HCT116 (cell line): ENCODE measurements around the gene WDR70. TPM values are rescaled to one million over a fixed set of nuclear protein-coding genes. Genes with fewer than 3 reads are reported as not detected.

Experiments used
- ATAC-seq: fragments of 200-7000 bp; cut with Tn5 transposase; 2 replicates; pipeline ENCODE4 v1.9.1; 2020; ENCODE audit warnings: mild to moderate bottlenecking, moderate library complexity
- BruUV-seq: library from RNA; stranded (reverse); fragments of 400-500 nt; replicated peaks from 2 replicates; lab custom pipeline; 2021; lab: Mats Ljungman, UMichigan
- CTCF ChIA-PET: fragments of 300-600 bp; sonication (Branson Sonifier 250); formaldehyde crosslinking; loops from one replicate; lab custom pipeline; 2021; ENCODE audit warnings: antibody characterized with exemption; lab: Charles Lee
- POLR2A ChIA-PET: fragments of 300-600, 350-600 bp; sonication (Branson Sonifier 250); formaldehyde crosslinking; loops from one replicate; lab custom pipeline; 2021; ENCODE audit warnings: antibody characterized with exemption; lab: Charles Lee
- RAD21 ChIA-PET, 2 experiments: fragments of 300-600 bp; sonication (Branson Sonifier 250); formaldehyde crosslinking; loops; one replicate each; lab custom pipeline; 2023; ENCODE audit warnings: low total read pairs in 2 of 2; ENCODE audit not compliant: uncharacterized antibody in 2 of 2, unreplicated experiment in 2 of 2, low non-redundant PET in 1 of 2; lab: Charles Lee
- DNase-seq: peaks from one replicate; pipeline ENCODE4 v3.0.0-alpha.2; 2010; ENCODE audit warnings: low read depth, low spot score
- H2AFZ ChIP-seq: fragments of 200-600 bp; shearing (Covaris generic), sonication (generic); 2 replicates; pipeline ENCODE4 v1.6.1; 2017; ENCODE audit warnings: low read depth, mixed run types, mixed read lengths, antibody characterized with exemption, low read length; ENCODE audit not compliant: poor library complexity, severe bottlenecking
- H3K27ac ChIP-seq: 2 replicates; pipeline ENCODE4 v1.5.1; 2012; ENCODE audit warnings: low read depth, low read length
- H3K27me3 ChIP-seq: fragments of 200-600 bp; sonication (generic); 2 replicates; pipeline ENCODE4 v1.6.1; 2016; ENCODE audit warnings: mixed run types, low read length, mixed read lengths; ENCODE audit not compliant: insufficient read depth
- H3K36me3 ChIP-seq, 2 experiments: fragments of 200-500 bp in 1 of 2; fragments of 200-600 bp in 1 of 2; sonication (Bioruptor generic) in 1 of 2; sonication (generic) in 1 of 2; 2 replicates each; pipeline versions ENCODE4 v1.5.1 to v1.6.1; 2014 to 2016; ENCODE audit warnings: low read length in 2 of 2, inconsistent platforms in 1 of 2, mixed read lengths in 1 of 2, mixed run types in 1 of 2; ENCODE audit not compliant: insufficient read depth in 2 of 2, control insufficient read depth in 1 of 2
- H3K4me1 ChIP-seq, 2 experiments: fragments of 200-600 bp in 1 of 2; sonication (generic) in 1 of 2; 2 replicates each; pipeline versions ENCODE4 v1.5.1 to v1.6.1; 2012 to 2017; ENCODE audit warnings: low read length in 2 of 2, inconsistent platforms in 1 of 2, mild to moderate bottlenecking in 1 of 2, mixed read lengths in 1 of 2, mixed run types in 1 of 2, moderate library complexity in 1 of 2; ENCODE audit not compliant: insufficient read depth in 2 of 2, control insufficient read depth in 1 of 2
- H3K4me2 ChIP-seq: fragments of 200-600 bp; sonication (generic); 2 replicates; pipeline ENCODE4 v1.6.1; 2017; ENCODE audit warnings: mixed run types, low read length, mixed read lengths
- H3K4me3 ChIP-seq, 2 experiments: fragments of 200-600 bp in 1 of 2; sonication (generic) in 1 of 2; replicated peaks in 1 of 2; 2 replicates each; pipeline ENCODE4 v1.5.1; 2011 to 2016; ENCODE audit warnings: low read length in 2 of 2, control low read depth in 1 of 2, low read depth in 1 of 2, mild to moderate bottlenecking in 1 of 2, mixed read lengths in 1 of 2, mixed run types in 1 of 2
- H3K79me2 ChIP-seq: fragments of 200-600 bp; sonication (generic); 2 replicates; pipeline ENCODE4 v1.6.1; 2017; ENCODE audit warnings: mild to moderate bottlenecking, mixed run types, low read length, moderate library complexity, mixed read lengths; ENCODE audit not compliant: insufficient read depth
- H3K9ac ChIP-seq: fragments of 200-600 bp; sonication (generic); 2 replicates; pipeline ENCODE4 v1.6.1; 2016; ENCODE audit warnings: low read length, mixed read lengths
- H3K9me2 ChIP-seq: fragments of 200-600 bp; sonication (generic), shearing (Covaris generic); 2 replicates; pipeline ENCODE4 v1.6.1; 2017; ENCODE audit warnings: mixed run types, mild to moderate bottlenecking, moderate library complexity; ENCODE audit not compliant: insufficient read depth
- H3K9me3 ChIP-seq, 2 experiments: fragments of 200-500 bp in 1 of 2; fragments of 200-600 bp in 1 of 2; sonication (Bioruptor generic) in 1 of 2; sonication (generic) in 1 of 2; 2 replicates each; pipeline ENCODE4 v1.6.1; 2014 to 2017; ENCODE audit warnings: low read length in 2 of 2, mixed read lengths in 2 of 2, inconsistent platforms in 1 of 2, low read depth in 1 of 2, mild to moderate bottlenecking in 1 of 2, mixed run types in 1 of 2, moderate library complexity in 1 of 2; ENCODE audit not compliant: control insufficient read depth in 1 of 2, insufficient read depth in 1 of 2
- H4K20me1 ChIP-seq: fragments of 200-600 bp; sonication (generic), shearing (Covaris generic); 2 replicates; pipeline ENCODE4 v1.6.1; 2017; ENCODE audit warnings: mixed run types, mild to moderate bottlenecking, moderate library complexity; ENCODE audit not compliant: insufficient read depth
- CEBPB ChIP-seq: IDR thresholded peaks from 2 replicates; pipeline ENCODE4 v1.6.1; 2012; ENCODE audit warnings: low read depth
- ELF1 ChIP-seq: IDR thresholded peaks from 2 replicates; pipeline ENCODE4 v1.6.1; 2012; ENCODE audit warnings: low read depth, borderline replicate concordance
- EZH2phosphoT487 ChIP-seq: fragments of 200-600 bp; IDR thresholded peaks from 2 replicates; pipeline ENCODE4 v1.6.1; 2018; ENCODE audit warnings: antibody characterized with exemption, borderline replicate concordance
- POLR2A ChIP-seq: IDR thresholded peaks from 2 replicates; pipeline ENCODE4 v1.7.0; 2011; ENCODE audit warnings: borderline replicate concordance; ENCODE audit not compliant: insufficient read depth, insufficient read length; ENCODE audit errors: extremely low read depth
- TCF7L2 ChIP-seq: IDR thresholded peaks from 2 replicates; pipeline ENCODE4 v1.7.0; 2011; ENCODE audit warnings: borderline replicate concordance, inconsistent platforms; ENCODE audit not compliant: insufficient read depth, insufficient read length; ENCODE audit errors: extremely low read depth
- YY1 ChIP-seq: IDR thresholded peaks from 2 replicates; pipeline ENCODE4 v1.6.1; 2011; ENCODE audit warnings: low read length, low read depth, moderate library complexity, mild to moderate bottlenecking; ENCODE audit not compliant: insufficient replicate concordance; ENCODE audit errors: extremely low read depth
- intact Hi-C: fragments of 100-400 bp; cut with micrococcal nuclease; formaldehyde crosslinking; loops from 2 replicates; pipeline ENCODE4 v1.10.0; 2022
- total RNA-seq: library from RNA; stranded (reverse); gene quantifications from one replicate; pipeline ENCODE4 v1.2.1, GENCODE V29; 2021; ENCODE audit not compliant: unreplicated experiment
- TF ChIP-seq, protein P1 (sequence below): IDR thresholded peaks from 2 replicates; pipeline ENCODE4 v1.6.1; 2011; ENCODE audit warnings: mild to moderate bottlenecking, low read length, moderate library complexity; ENCODE audit not compliant: insufficient replicate concordance; ENCODE audit errors: extremely low read depth
- TF ChIP-seq, protein P2 (sequence below), 3 experiments: fragments of 200-600 bp in 1 of 3; sonication (generic) in 1 of 3; IDR thresholded peaks in 2 of 3; conservative IDR thresholded peaks in 1 of 3; 2 replicates each; pipeline ENCODE4 v1.5.1; 2012 to 2017; ENCODE audit warnings: low read depth in 2 of 3, low read length in 2 of 3, antibody characterized with exemption in 1 of 3, borderline replicate concordance in 1 of 3, control low read depth in 1 of 3, mild to moderate bottlenecking in 1 of 3, mixed read lengths in 1 of 3, mixed run types in 1 of 3, moderate library complexity in 1 of 3; ENCODE audit not compliant: insufficient read depth in 1 of 3
- TF ChIP-seq, protein P3 (sequence below): IDR thresholded peaks from 2 replicates; pipeline ENCODE4 v1.6.1; 2012

Gene WDR70
- total RNA-seq, 1 experiment from 2014 or later, result 31.1 TPM

DNA sequence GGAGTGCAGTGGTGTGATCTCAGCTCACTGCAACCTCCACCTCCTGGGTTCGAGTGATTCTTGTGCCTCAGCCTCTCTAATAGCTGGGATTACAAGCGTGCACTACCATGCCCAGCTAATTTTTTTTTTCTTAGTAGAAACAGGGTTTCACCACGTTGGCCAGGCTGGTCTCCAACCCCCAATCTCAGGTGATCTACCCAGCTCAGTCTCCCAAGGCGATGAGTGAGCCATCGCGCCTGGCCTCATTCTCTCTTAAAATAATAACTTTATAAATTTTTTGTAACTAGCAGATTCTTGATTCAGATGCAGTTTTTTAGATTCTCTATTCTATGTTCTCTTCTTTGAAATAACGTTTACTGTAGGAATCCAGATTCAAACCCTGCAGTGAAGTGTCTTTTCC lies 333.6 kb downstream of the WDR70 start:
- no peak overlapping the region for H3K9ac ChIP-seq
- ChIA-PET POLR2A (no interaction called here), RAD21 (no interaction called here), CTCF (interaction anchor here (1.6 kb wide), 1 partner anchor 10 kb away, joined by 5 read pairs; no protein-coding TSS in a partner anchor)
- H3K4me3 ChIP-seq, result no peak overlapping the region
- BruUV-seq, result no TSS peak
- no peak overlapping the region for H2AFZ ChIP-seq
- no peaks in the 10 kb centered on the region for H4K20me1 ChIP-seq
- peaks cover 8 to 14% of the 10 kb centered on the region in 2 experiments for H3K4me1 ChIP-seq
- H3K9me3 ChIP-seq, result no peaks in the 10 kb centered on the region
- H3K9me2 ChIP-seq, result no peaks in the 10 kb centered on the region
- no peaks in the 10 kb centered on the region for H3K27me3 ChIP-seq
- H3K4me2 ChIP-seq, result no peak overlapping the region
- TF ChIP-seq POLR2A, result no peak
- no peak for TF ChIP-seq TCF7L2
- TF ChIP-seq YY1, result no peak
- no peak for TF ChIP-seq ELF1
- TF ChIP-seq, protein P1, sequence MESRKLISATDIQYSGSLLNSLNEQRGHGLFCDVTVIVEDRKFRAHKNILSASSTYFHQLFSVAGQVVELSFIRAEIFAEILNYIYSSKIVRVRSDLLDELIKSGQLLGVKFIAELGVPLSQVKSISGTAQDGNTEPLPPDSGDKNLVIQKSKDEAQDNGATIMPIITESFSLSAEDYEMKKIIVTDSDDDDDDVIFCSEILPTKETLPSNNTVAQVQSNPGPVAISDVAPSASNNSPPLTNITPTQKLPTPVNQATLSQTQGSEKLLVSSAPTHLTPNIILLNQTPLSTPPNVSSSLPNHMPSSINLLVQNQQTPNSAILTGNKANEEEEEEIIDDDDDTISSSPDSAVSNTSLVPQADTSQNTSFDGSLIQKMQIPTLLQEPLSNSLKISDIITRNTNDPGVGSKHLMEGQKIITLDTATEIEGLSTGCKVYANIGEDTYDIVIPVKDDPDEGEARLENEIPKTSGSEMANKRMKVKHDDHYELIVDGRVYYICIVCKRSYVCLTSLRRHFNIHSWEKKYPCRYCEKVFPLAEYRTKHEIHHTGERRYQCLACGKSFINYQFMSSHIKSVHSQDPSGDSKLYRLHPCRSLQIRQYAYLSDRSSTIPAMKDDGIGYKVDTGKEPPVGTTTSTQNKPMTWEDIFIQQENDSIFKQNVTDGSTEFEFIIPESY, result no peak
- TF ChIP-seq, protein P2, sequence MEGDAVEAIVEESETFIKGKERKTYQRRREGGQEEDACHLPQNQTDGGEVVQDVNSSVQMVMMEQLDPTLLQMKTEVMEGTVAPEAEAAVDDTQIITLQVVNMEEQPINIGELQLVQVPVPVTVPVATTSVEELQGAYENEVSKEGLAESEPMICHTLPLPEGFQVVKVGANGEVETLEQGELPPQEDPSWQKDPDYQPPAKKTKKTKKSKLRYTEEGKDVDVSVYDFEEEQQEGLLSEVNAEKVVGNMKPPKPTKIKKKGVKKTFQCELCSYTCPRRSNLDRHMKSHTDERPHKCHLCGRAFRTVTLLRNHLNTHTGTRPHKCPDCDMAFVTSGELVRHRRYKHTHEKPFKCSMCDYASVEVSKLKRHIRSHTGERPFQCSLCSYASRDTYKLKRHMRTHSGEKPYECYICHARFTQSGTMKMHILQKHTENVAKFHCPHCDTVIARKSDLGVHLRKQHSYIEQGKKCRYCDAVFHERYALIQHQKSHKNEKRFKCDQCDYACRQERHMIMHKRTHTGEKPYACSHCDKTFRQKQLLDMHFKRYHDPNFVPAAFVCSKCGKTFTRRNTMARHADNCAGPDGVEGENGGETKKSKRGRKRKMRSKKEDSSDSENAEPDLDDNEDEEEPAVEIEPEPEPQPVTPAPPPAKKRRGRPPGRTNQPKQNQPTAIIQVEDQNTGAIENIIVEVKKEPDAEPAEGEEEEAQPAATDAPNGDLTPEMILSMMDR (IDR thresholded peaks at IDR 0.05 in 2 of 3, conservative IDR thresholded peaks at IDR 0.05 in 1 of 3; ENCODE audit: borderline replicate concordance in 1 of 3, insufficient read depth in 1 of 3, low read depth in 2 of 3, low read length in 2 of 3), result no peak
- TF ChIP-seq, protein P3, sequence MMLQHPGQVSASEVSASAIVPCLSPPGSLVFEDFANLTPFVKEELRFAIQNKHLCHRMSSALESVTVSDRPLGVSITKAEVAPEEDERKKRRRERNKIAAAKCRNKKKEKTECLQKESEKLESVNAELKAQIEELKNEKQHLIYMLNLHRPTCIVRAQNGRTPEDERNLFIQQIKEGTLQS, result no peak
- TF ChIP-seq EZH2phosphoT487, result no peak
- TF ChIP-seq CEBPB, result no peak
- DNase-seq (no peak), ATAC-seq (no peak)
- intact Hi-C loops, result no loop called here
- no peak overlapping the region for H3K27ac ChIP-seq
- no peaks in the 10 kb centered on the region for H3K36me3 ChIP-seq
- no peaks in the 10 kb centered on the region for H3K79me2 ChIP-seq
